Sciatic nerve (tissue), 2 donors: ENCODE data around the gene CHRDL2. TPM values are rescaled to one million over a fixed set of nuclear protein-coding genes. Genes with fewer than 3 reads are reported as not detected.

Experiments
- ATAC-seq: fragments of 200-7000 bp; cut with Tn5 transposase; one replicate; pipeline ENCODE4 v1.9.1; 2020; ENCODE audit warnings: mild to moderate bottlenecking, moderate library complexity
- DNase-seq: peaks from one replicate; pipeline ENCODE4 v3.0.0-alpha.2; 2020; ENCODE audit warnings: low spot score
- intact Hi-C: fragments of 100-400 bp; cut with DNase I; formaldehyde crosslinking; loops from one replicate; pipeline ENCODE4 v1.14.2; 2022
- total RNA-seq: library from RNA; stranded (reverse); fragmentation: NEBNext Ultra II Directional; extraction: Animal tissue kit (Norgen Biotek cat#: 25700); gene quantifications from one replicate; pipeline ENCODE4 v1.2.1, GENCODE V29; 2021
- donor health status: DM: no; HTN: no; CAD: no.
- donor health status: DM: no; HTN: no; CAD: no.

The CHRDL2 gene
- total RNA-seq, 1 donor from 2014 or later = 0.89 TPM

DNA sequence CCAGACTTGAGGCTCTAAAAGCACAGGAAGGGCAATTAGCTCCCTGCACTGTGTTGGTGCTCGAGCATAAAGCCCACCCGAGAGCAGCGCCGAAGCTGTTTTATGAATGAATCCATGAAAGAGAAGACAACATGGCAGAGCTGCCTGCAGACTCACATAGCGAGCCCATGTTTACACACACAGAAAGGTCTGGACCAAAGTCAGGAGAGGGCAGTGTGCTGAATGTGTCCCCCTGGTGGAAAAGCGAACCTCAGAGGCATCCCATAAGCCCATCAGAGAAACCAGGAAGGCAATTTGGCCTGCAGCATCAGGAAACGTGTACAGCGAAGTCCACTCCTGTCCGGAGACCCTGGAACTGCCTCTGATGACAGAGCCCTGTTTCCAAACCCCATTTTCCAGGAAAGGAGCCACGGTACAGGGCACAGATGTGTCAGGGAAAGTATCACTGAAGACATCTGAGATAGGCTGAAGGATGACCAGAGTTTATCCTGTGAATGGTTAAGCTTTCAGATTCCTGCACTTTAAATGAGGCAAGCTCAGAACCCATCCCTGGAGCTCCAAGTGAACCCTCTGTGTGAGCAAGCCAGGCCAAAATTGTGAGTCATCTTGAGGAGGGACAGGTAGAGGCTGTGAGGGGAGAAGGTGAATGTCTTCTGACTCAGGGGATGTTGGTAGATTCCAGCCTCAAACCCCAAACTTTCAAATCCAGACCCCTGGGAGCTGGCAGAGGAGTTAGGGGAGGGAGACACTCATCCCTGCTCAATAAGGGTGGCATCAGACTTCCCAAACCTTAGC, 36.9 kb downstream of the CHRDL2 start:
- intact Hi-C loops = no loop called here
- ATAC-seq = no peak
- no peak for DNase-seq

DNA sequence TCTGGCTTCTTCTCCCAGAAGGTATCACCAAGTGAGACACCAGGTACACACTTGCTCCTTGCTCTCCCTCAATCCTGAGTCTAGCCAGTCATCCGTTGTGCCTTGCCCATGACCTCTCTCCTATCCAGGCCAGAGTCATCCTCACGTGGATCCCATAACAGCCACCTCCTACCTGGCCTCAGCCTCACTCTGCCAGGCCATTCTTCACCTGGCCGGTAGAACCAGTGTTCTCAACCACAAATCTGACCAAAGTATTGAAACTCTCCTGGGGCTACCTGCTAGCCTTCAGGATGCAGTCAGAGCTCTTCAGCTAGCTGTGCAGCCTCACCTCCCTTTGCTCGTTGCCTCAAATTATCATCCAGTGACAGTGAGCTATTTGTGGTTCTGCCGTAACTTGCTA, 37.7 kb downstream of the CHRDL2 start:
- DNase-seq = no peak
- intact Hi-C loops = no loop called here
- ATAC-seq = no peak

DNA sequence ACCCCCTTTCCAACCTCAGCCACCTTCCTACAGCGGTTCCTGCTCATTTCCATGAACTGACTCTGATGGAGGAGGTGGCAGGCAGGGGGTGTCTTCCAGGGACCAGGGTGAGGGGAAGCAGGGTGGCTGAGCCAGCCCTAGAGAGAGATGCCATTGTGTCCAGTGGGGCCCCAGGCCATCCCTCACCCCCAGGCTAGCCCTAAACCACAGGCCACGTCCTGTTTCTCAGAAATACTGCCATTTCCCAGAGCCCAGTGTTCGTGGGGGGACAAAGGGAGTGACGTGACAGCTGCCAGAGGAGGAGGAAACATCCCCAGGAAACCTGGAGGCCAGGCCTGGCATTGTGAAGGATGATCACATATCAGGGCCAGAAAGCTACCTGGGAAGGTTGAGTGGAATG, 39.5 kb downstream of the CHRDL2 start:
- intact Hi-C loops = no loop called here
- ATAC-seq = no peak

DNA sequence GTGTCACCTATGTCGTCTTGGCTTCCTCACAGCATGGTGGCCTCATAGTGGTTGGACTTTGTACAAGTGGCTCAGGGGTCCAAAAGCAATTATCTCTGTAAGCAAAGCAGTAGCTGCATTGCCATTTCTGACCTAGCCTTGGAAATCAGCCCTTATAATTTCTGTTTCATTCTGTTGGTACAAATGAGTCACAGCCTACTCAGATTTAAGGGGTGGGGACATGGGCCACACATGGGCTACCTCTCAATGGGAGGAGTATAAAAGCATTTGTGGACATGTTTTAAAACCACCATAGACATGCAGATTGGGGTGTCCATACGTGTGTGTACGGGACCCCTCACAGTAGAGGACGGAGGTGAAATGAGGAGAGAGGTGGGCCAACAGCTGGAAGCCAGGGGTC, 41.6 kb downstream of the CHRDL2 start:
- intact Hi-C loops = no loop called here
- ATAC-seq = no peak
- DNase-seq = no peak

More for the DNA sequence above, 39.5 kb downstream of the CHRDL2 start:
- no peak for DNase-seq

DNA sequence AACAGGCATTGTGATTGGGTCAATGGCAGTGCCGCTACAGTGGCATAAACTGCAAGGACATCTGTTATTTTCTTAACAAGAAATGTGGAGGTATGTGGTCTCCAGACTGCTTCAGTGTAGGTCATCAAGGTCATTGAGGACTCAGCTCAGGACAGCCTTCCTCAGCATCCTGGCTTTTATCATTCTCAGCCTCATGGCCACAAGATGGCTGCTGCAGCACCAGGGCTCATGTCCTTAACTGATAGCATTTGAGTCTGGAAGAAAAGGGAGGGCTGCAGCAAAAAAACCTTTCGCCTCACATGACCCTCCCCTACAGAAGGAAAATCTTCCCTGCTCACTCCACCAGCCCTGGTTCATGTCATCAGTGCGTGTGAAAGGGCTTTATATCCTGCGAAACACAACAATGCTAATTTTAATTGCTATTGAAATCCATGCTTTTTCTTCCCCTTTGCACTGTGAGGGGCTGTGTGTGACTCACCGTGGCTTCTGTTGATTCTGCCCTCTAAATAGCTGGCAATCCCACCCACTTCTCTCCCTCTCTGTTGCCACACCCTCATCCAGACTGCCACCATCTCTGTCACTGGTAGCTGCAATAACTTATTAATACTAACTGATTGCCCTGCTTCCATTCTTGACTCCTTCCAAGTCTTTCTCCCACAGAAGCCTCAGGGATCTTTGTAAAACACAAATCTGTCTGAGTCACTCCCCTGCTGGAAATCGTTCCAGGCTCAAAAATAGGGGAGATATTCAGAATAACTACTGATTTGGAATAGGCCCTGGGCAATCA, 43.8 kb downstream of the CHRDL2 start:
- ATAC-seq = no peak
- intact Hi-C loops = no loop called here
- DNase-seq = no peak

DNA sequence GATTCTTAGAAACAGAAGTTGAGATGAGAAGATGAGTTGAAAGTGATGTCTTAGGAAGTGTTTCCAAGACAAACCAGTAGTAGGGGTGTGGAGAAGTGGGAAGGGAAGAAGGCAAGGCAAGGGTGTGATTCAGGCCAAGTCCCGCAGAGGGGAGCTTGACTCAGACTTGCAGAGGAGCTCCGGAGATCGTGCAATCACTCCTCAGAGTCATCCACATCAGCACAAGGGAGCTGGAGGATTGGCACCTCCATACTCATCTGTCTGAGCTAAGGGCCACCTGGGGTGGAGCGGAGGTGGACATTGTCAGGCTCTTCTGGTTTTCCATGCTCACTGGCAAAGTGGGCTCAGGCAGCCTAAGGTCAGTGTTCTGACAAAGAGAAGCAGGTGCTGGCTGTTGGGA, 44.4 kb downstream of the CHRDL2 start:
- intact Hi-C loops = no loop called here
- ATAC-seq (no peak), DNase-seq (no peak)

DNA sequence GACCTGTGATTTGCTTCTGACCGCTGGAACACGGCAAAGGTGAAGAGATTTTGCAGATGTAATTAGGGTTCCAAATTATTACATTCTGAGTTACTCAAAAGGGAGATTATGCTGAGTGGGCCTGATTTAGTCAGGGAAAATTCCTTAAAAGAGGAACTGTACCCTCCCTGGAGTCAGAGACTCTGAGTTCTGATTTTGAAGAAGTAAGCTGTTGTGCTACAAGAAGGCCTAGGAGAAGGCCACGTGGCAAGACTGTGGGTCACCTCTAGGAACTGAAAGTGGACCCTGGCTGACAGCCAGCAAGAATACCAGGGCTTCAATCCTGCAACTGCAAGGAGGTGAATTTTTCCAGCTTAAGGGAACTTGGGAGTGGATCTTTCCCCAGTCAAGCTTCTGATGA, 45.3 kb downstream of the CHRDL2 start:
- intact Hi-C loops = no loop called here
- DNase-seq (peak; percentile 77), ATAC-seq (peak; percentile 53)

DNA sequence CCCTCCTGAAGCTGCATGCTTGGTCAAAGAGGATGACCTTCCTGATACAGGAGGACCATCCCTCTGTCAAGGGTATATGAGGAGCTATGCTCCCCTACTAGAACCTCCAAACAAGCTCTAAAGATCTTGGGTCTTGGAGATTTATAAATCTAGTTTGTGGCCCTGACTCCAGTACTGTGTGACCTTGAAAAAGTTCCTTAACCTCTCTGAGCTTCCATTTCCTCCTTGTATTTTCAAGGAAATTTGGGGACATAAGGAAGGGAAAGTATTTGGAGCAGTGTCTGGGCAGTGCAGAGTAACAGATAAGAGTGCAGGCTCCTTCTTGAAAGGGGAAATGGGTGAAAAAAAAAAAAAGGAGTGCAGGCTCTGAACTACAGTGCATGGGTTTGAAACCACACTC, 45.9 kb downstream of the CHRDL2 start:
- ATAC-seq (no peak), DNase-seq (no peak)
- intact Hi-C loops = no loop called here

DNA sequence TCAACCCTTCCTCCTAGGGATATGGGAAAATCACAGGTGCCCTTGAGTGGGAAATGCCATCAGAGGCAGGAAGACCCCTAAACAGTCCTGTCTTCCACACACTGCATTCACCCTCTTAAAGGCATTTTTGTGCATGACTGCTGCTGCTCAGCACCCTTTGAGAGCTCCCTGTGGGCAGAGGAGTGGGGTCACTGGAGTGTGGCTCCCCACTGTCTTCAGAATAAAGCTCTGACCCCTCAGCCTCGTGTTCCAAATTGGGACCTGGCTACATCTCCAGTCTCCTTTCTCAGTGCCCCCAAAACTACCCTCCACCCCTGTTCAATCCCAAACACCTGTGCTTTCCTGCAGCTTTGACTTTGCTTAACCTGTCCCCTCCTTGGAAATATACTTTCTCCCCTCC, 46.6 kb downstream of the CHRDL2 start:
- no peak for ATAC-seq
- intact Hi-C loops = no loop called here
- DNase-seq = peak; percentile 18

DNA sequence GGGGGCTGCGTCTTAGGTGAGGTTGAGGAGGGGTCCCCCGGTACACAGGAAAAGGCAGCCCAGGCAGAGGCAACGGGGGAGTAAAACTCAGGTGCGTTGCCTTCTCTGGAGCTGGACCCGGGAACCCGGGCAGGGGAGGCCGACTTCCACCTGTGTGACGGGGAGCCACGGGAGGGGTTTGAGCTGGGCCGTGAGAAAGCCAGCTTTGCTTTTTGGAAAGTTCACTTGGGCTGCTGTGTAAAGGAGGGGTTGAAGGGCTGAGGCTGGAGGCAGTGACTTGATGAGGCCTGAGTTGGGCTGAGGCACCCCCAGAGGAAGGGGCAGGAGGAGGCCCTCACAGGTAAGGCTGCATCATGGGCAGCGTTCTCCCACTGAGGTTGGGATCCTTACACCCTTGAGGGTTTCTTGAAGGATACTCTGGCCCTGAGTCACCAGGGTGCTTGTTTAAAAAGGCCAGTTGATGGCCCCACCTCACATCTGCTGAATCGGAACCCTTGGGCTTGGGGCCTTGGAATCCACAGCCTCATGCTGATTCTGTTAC, 47.2 kb downstream of the CHRDL2 start:
- intact Hi-C loops = no loop called here
- ATAC-seq (no peak), DNase-seq (peak; percentile 56)

DNA sequence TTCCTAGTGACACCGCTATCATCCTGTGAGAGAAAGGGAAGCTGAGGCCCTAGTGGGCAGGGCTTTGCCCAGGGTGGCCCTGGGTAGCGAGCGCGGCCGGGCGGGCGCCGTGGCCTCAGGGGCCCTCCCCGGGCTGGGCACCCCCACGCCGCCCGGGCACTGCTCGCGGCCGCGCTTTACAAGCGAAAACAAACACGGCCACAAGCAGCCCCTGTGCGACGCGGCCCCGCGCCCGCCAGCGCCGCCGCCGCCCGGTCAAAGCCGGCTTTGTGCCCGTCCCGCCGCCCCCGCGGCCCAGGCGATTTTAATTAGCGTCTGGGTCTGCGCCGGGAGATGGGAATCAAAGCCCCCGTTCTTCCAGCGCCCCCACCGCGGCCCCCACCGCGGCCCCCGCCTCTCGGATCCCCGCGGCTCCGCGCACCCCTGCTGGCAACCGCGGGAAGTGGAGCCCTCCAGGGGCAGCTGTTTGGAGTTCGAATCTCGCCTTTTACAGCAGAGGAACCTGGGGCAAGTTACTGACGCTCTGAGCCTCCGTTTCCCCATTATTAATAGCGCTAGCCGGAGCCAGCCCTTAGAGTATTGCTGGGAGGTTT, 47.9 kb downstream of the CHRDL2 start:
- DNase-seq (peak; percentile 84), ATAC-seq (peak; percentile 50)
- intact Hi-C loops = no loop called here

DNA sequence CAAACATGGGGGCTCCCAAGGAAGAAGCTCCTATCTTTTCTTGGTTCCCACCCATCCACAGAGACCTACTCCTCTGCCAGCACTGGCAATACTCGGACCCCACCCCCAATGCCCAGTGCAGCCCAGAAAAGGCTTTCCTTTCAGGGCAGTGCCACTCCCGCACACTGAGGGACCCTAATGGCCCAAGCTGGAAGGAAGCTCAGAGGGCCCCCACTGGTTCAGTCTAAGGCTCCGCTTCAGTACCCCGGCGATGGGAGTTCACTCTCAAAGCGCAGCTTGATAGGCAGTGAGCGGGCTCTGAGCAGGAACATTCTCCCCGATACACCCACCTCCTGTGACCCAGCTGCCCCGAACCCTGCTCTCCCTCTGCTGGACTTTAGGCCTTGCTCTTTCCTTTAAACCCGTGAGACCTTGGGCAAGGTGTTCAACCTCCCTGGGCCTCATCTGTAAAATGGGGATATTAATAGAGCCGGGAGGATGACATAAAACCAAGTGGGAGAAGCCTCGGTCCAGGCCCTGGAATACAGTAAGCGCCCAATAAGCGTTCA, 48.4 kb downstream of the CHRDL2 start:
- DNase-seq (peak; percentile 58), ATAC-seq (no peak)

DNA sequence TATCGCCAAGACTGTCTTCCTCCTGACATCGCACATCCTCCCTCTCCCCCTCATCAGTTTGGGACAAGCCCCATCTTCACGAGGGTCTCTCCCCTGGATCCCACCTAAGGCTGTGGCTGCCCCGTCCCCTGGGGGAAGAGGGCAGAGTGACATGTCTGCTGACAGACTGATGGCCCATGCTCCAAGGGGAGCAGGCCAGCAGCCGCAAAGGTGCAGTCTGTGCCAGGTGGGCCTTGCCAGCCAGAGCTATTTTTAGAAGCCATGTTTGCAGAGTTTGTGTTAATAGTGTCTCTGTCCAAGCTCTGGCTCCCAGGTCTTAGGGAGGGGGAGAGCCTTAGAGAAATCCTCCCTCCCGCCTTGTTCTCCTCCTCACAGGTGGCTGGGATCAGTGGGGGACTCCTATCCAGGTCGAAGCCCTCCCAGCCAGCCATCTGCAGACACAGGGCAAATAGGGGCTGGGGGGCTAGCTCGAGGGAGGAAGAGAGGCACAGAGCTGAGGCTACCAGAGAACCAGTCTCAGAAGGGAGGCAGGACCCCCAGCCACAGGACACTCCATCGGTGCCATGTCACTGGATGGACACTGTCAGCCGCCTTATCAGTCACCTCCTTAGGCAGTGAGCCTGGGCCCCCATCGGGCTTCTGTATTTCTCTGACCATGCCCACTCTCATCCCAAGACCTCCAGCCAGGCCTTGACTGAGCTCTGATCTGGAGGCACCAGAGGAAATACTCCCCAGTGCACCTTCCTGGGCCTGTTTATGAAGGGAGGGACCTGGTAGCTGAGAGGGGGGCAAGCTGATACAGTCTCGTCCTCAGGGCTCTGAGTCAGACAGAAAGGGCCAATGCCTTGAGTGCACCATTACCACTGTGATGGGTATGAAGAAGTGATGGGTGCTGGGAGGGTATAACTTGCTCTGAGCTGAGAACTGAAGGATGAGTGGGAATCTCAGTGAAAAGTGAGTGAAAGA, 49.3 kb downstream of the CHRDL2 start:
- ATAC-seq (no peak), DNase-seq (peak; percentile 56)
- intact Hi-C loops = no loop called here

More for the DNA sequence above, 48.4 kb downstream of the CHRDL2 start:
- intact Hi-C loops = no loop called here

DNA sequence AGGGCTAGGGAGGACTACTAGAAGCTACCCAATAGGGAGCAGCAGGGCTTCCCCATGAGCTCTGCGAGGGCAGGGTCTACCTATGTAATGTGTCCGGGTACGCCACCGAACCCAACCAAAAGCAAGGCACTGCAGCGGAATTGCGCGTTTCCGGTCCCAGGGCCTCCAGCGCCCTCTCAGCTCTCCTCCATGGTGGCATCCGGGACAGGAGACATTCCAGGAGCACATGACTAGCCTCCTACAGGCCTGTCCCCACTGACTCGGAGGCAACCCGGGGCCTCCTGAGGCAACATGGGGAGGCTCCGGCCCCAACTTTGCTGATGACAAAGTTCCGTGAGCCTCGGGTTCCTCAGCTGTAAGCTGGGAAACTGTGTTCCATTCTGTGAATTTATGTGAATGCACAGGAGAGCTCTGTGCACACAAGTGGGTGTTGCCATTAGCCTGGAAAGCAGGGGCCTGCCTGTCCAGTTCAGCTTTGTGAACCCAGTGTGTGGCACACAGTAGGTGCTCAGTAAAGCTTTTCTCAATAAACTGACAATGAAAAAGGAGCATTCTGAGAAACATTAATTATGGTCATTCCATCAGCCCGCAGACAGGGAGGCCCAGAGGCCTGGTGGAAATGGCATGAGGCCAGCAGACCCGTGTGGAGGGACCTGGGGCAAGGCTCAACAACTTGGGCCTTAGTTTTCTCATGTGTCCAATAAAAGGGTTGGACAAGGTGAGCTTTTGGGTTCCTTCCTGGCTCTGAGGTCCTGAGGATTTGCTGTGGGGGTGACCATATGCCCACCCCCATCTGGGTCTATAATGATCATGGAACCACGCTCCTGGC, 50.3 kb downstream of the CHRDL2 start:
- DNase-seq (peak; percentile 49), ATAC-seq (no peak)
- intact Hi-C loops = no loop called here

DNA sequence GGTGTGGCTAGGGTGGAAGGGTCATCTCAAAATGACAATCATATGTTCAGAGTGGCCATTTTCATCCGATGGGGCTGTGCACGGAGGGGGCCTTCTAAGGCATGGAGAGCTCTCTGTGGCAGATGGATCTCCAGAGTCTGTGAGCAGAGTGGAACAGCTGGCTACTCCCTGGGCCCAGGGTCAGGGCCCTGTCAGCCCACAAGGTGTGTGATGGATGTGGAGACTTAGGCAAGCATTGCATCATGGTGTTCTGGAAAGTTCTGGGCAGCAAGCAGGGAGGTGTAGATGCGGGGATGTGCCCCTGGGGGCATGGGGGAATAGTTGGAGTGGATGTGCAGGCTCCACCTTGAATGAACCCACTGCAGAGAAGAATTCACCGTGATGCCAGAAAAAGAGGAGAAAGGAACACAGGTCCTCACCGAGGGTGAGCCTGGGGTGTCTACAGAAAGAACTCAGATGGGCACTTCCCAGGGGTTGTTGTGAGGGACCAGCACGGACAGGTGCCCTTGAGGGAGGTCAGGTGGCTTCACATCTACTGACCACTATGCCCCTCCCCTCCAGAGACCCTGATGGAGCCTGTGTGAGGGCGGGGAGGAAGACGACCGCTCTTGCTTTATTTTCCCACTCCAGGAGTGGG, 51.1 kb downstream of the CHRDL2 start:
- peak; percentile 23 for DNase-seq
- no peak for ATAC-seq
- intact Hi-C loops = no loop called here

DNA sequence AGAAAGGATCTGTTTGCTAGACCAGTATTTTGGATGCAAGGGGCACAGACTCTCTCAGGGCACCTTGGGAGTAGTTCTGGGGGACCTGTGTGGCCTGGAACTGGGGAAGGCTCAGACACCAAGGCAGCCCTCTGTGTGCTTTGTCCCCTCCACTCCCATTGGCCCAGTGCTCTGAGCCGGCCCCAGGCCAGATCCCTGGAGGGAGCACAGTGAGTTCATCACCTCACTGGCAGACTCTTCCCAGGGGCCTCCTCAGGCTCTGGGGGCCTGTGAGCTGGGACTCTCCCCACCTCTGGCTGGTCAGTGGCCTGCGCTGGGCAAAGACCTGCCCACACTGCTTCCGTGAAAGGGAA, 51.7 kb downstream of the CHRDL2 start:
- ATAC-seq (no peak), DNase-seq (peak; percentile 39)
- intact Hi-C loops = no loop called here
